H1 (cell line): ENCODE data around the gene FGF1. TPM values are rescaled to one million over a fixed set of nuclear protein-coding genes. Genes with fewer than 3 reads are reported as not detected.
A peak's percentile ranks its signal among the peaks of the same experiment; 100 is the strongest.

Experiments
- CTCF ChIA-PET: fragments of 300-600 bp; sonication (Branson Sonifier 250); formaldehyde crosslinking; loops from one replicate; lab custom pipeline; 2021; ENCODE audit not compliant: partially characterized antibody; lab: Charles Lee
- POLR2A ChIA-PET: fragments of 300-600 bp; sonication (Branson Sonifier 250); formaldehyde crosslinking; loops from one replicate; lab custom pipeline; 2021; ENCODE audit warnings: inconsistent platforms; ENCODE audit not compliant: partially characterized antibody; lab: Charles Lee
- DNase-seq, 2 experiments: peaks; one replicate each; pipeline versions ENCODE4 v3.0.0 to v3.0.0-alpha.2; 2010 to 2022; ENCODE audit warnings: low spot score in 2 of 2, low read depth in 1 of 2, mixed read lengths in 1 of 2
- FAIRE-seq: peaks from 2 replicates; lab custom pipeline; 2011; peaks lifted over from hg19 to GRCh38; lab: Jason Lieb, UNC
- H2AFZ ChIP-seq: 2 replicates; pipeline ENCODE4 v1.8.1; 2012; ENCODE audit warnings: low read length, inconsistent platforms
- H2AK5ac ChIP-seq: 2 replicates; pipeline ENCODE4 v1.6.1; 2013; ENCODE audit warnings: low read depth, low read length
- H2BK120ac ChIP-seq: replicated peaks from 2 replicates; pipeline ENCODE3; 2013; ENCODE audit warnings: low read depth, low read length, inconsistent platforms
- H2BK12ac ChIP-seq: 2 replicates; pipeline ENCODE4 v1.6.1; 2013; ENCODE audit warnings: low read depth, low read length
- H2BK15ac ChIP-seq: 2 replicates; pipeline ENCODE4 v1.6.1; 2013; ENCODE audit warnings: low read length
- H2BK20ac ChIP-seq: 2 replicates; pipeline ENCODE4 v1.6.1; 2013; ENCODE audit warnings: low read length
- H2BK5ac ChIP-seq: 2 replicates; pipeline ENCODE4 v1.6.1; 2013; ENCODE audit warnings: low read depth, low read length
- H3K14ac ChIP-seq: 2 replicates; pipeline ENCODE4 v1.6.1; 2013; ENCODE audit warnings: inconsistent platforms; ENCODE audit not compliant: insufficient read length
- H3K18ac ChIP-seq: 2 replicates; pipeline ENCODE4 v1.6.1; 2013; ENCODE audit warnings: low read length; ENCODE audit errors: extremely low read depth
- H3K23ac ChIP-seq: 2 replicates; pipeline ENCODE4 v1.6.1; 2013; ENCODE audit warnings: inconsistent platforms; ENCODE audit not compliant: insufficient read length
- H3K23me2 ChIP-seq: 2 replicates; pipeline ENCODE4 v1.6.1; 2013; ENCODE audit warnings: low read depth, low read length
- H3K27ac ChIP-seq: 2 replicates; pipeline ENCODE4 v1.6.1; 2011; ENCODE audit warnings: low read depth, low read length, inconsistent platforms
- H3K27me3 ChIP-seq, 4 experiments: replicated peaks in 1 of 4; 1 replicate in 1 of 4; 2 replicates in 3 of 4; pipeline versions ENCODE4 v1.6.1 to v1.8.1; 2011 to 2013; ENCODE audit warnings: low read length in 3 of 4, mild to moderate bottlenecking in 3 of 4, inconsistent platforms in 2 of 4, mixed read lengths in 2 of 4, moderate library complexity in 1 of 4; ENCODE audit not compliant: control insufficient read depth in 3 of 4, insufficient read depth in 3 of 4; ENCODE audit errors: extremely low read depth in 1 of 4
- H3K36me3 ChIP-seq, 4 experiments: 2 replicates each; pipeline versions ENCODE4 v1.6.1 to v1.8.1; 2011 to 2013; ENCODE audit warnings: mild to moderate bottlenecking in 4 of 4, low read length in 3 of 4, moderate library complexity in 2 of 4, control low read depth in 1 of 4, inconsistent platforms in 1 of 4; ENCODE audit not compliant: insufficient read depth in 4 of 4, control insufficient read depth in 2 of 4
- H3K4ac ChIP-seq: replicated peaks from 2 replicates; pipeline ENCODE3; 2013; ENCODE audit warnings: low read length, low read depth, mixed read lengths, inconsistent platforms; ENCODE audit not compliant: insufficient read length
- H3K4me1 ChIP-seq, 4 experiments: replicated peaks in 1 of 4; 1 replicate in 1 of 4; 2 replicates in 3 of 4; pipeline versions ENCODE4 v1.6.1 to v1.8.1; 2011 to 2013; ENCODE audit warnings: low read length in 3 of 4, inconsistent platforms in 2 of 4, mixed read lengths in 1 of 4; ENCODE audit not compliant: insufficient read depth in 4 of 4, control insufficient read depth in 3 of 4
- H3K4me2 ChIP-seq, 2 experiments: 2 replicates each; pipeline versions ENCODE4 v1.6.1 to v1.8.1; 2011 to 2013; ENCODE audit warnings: low read depth in 2 of 2, low read length in 2 of 2, control low read depth in 1 of 2, inconsistent platforms in 1 of 2, mild to moderate bottlenecking in 1 of 2; ENCODE audit not compliant: insufficient read depth in 1 of 2
- H3K4me3 ChIP-seq, 4 experiments: fragments of 200-600, 300-600 bp in 1 of 4; sonication (generic), shearing (Covaris generic), sonication (Bioruptor Twin) in 1 of 4; 2 replicates each; pipeline versions ENCODE4 v1.5.1 to v1.8.1; 2011 to 2016; ENCODE audit warnings: low read length in 4 of 4, low read depth in 3 of 4, control low read depth in 2 of 4, inconsistent platforms in 2 of 4, mild to moderate bottlenecking in 2 of 4, mixed read lengths in 1 of 4, moderate library complexity in 1 of 4; ENCODE audit not compliant: insufficient read depth in 2 of 4; ENCODE audit errors: extremely low read depth in 1 of 4
- H3K56ac ChIP-seq: replicated peaks from 2 replicates; pipeline ENCODE3; 2013; ENCODE audit warnings: low read depth, mild to moderate bottlenecking, mixed read lengths, low read length, inconsistent platforms; ENCODE audit not compliant: insufficient read length
- H3K79me1 ChIP-seq: 2 replicates; pipeline ENCODE4 v1.6.1; 2013; ENCODE audit warnings: low read depth, low read length, control low read depth
- H3K79me2 ChIP-seq, 2 experiments: 2 replicates each; pipeline versions ENCODE4 v1.6.1 to v1.8.1; 2012 to 2013; ENCODE audit warnings: low read length in 2 of 2, mild to moderate bottlenecking in 2 of 2, inconsistent platforms in 1 of 2; ENCODE audit not compliant: insufficient read depth in 2 of 2, control insufficient read depth in 1 of 2
- H3K9ac ChIP-seq, 4 experiments: replicated peaks in 1 of 4; 1 replicate in 1 of 4; 2 replicates in 3 of 4; pipeline versions ENCODE4 v1.6.1 to v1.8.1; 2011 to 2013; ENCODE audit warnings: low read depth in 3 of 4, low read length in 3 of 4, control low read depth in 2 of 4, mild to moderate bottlenecking in 2 of 4, moderate library complexity in 2 of 4, inconsistent platforms in 1 of 4; ENCODE audit errors: extremely low read depth in 1 of 4
- H3K9me3 ChIP-seq, 2 experiments: 2 replicates each; pipeline versions ENCODE4 v1.6.1 to v1.8.1; 2012 to 2013; ENCODE audit warnings: mild to moderate bottlenecking in 2 of 2, moderate library complexity in 2 of 2, control low read depth in 1 of 2, inconsistent platforms in 1 of 2, low read depth in 1 of 2, low read length in 1 of 2, mixed read lengths in 1 of 2; ENCODE audit not compliant: insufficient read depth in 2 of 2
- H4K20me1 ChIP-seq, 2 experiments: replicated peaks in 1 of 2; 2 replicates each; pipeline versions ENCODE3 to v1.8.1; 2011 to 2013; ENCODE audit warnings: inconsistent platforms in 2 of 2, low read length in 2 of 2, mild to moderate bottlenecking in 1 of 2; ENCODE audit not compliant: insufficient read depth in 2 of 2, control insufficient read depth in 1 of 2
- H4K5ac ChIP-seq: 2 replicates; pipeline ENCODE4 v1.6.1; 2013; ENCODE audit warnings: low read length, low read depth, mixed read lengths, inconsistent platforms; ENCODE audit not compliant: insufficient read length
- H4K8ac ChIP-seq: 2 replicates; pipeline ENCODE4 v1.8.0; 2013; ENCODE audit warnings: mild to moderate bottlenecking, moderate library complexity, low read length, inconsistent platforms; ENCODE audit not compliant: insufficient read depth; ENCODE audit errors: extremely low read depth
- H4K91ac ChIP-seq: replicated peaks from 2 replicates; pipeline ENCODE3; 2013; ENCODE audit warnings: low read length, mixed read lengths, inconsistent platforms; ENCODE audit not compliant: insufficient read length
- CHD1 ChIP-seq: IDR thresholded peaks from 2 replicates; pipeline ENCODE4 v1.6.1; 2012; ENCODE audit warnings: low read depth, low read length, improper control_type of control experiment
- KDM5A ChIP-seq: fragments of 200-600 bp; IDR thresholded peaks from 2 replicates; pipeline ENCODE4 v1.7.1; 2012; ENCODE audit warnings: mild to moderate bottlenecking, low read length, inconsistent platforms, mixed read lengths
- SIN3A ChIP-seq, 2 experiments: IDR thresholded peaks in 1 of 2; conservative IDR thresholded peaks in 1 of 2; 2 replicates each; pipeline ENCODE4 v1.6.1; 2011 to 2012; ENCODE audit warnings: low read length in 2 of 2, improper control_type of control experiment in 1 of 2, low read depth in 1 of 2, mild to moderate bottlenecking in 1 of 2
- SIX5 ChIP-seq: IDR thresholded peaks from 2 replicates; pipeline ENCODE4 v1.6.1; 2011; ENCODE audit warnings: mild to moderate bottlenecking, low read depth, low read length
- SP1 ChIP-seq: IDR thresholded peaks from 2 replicates; pipeline ENCODE4 v1.6.1; 2011; ENCODE audit warnings: low read depth, low read length
- SP4 ChIP-seq: IDR thresholded peaks from 2 replicates; pipeline ENCODE4 v1.6.1; 2012; ENCODE audit warnings: low read length, inconsistent platforms
- TAF1 ChIP-seq: IDR thresholded peaks from 2 replicates; pipeline ENCODE4 v1.6.1; 2011; ENCODE audit warnings: mild to moderate bottlenecking, low read depth, low read length
- WGBS, 2 experiments: shearing (Covaris generic) in 1 of 2; methylation state at CpG; one replicate each; pipeline versions ENCODE4 v1.1.6 to v1.1.7; 2013 to 2015; ENCODE audit warnings: low lambda C conversion rate in 2 of 2, mixed read lengths in 2 of 2, inconsistent platforms in 1 of 2, low coverage in 1 of 2, missing lambda C conversion rate in 1 of 2; ENCODE audit not compliant: insufficient replicate concordance in 2 of 2, insufficient coverage in 1 of 2, insufficient read length in 1 of 2; ENCODE audit errors: extremely low coverage in 1 of 2, missing lambda C conversion rate in 1 of 2; 5-methylcytosine and 5-hydroxymethylcytosine counted together
- polyA plus RNA-seq, 7 experiments: library from polyadenylated mRNA; depleted of rRNA in 3 of 7; stranded (reverse) in 5 of 7; unstranded in 2 of 7; fragments of >200 nt in 5 of 7; fragments of 200-250 nt in 2 of 7; gene quantifications; 1 replicate in 5 of 7; 2 replicates in 1 of 7; 4 replicates in 1 of 7; pipeline versions ENCODE4 v1.2.1 to v1.2.3, GENCODE V29; 2011 to 2013; ENCODE audit warnings: missing spikeins in 2 of 7, mixed read lengths in 2 of 7
- total RNA-seq: library from RNA; stranded (reverse); fragmentation: NEBNext Ultra II Directional; extraction: Animal tissue kit (Norgen Biotek cat#: 25700); gene quantifications from 2 replicates; pipeline ENCODE4 v1.2.1, GENCODE V29; 2021
- TF ChIP-seq, protein P1 (sequence below): IDR thresholded peaks from 2 replicates; pipeline ENCODE4 v1.6.1; 2012; ENCODE audit warnings: inconsistent platforms

The FGF1 gene
- total and polyA plus RNA-seq, 2 of the 8 experiments (the other 6 are each of a cell fraction or from before 2014, with no cell fraction given) = 0.30 to 0.50 TPM

- WGBS, 2 experiments = 87% methylated on average over 5 of the region's 6 CpGs; no CpG with 5 or more reads in 1 of the 2 experiments
- no peak overlapping the region for H3K27ac ChIP-seq
- H2AK5ac ChIP-seq = no peak overlapping the region
- H4K91ac ChIP-seq = no peak overlapping the region
- no peak overlapping the region for H3K4me3 ChIP-seq
- no peaks in the 10 kb centered on the region for H3K9me3 ChIP-seq
- H3K4me2 ChIP-seq = no peak overlapping the region
- H2AFZ ChIP-seq = no peak overlapping the region; the same call in 1 of the 2 replicates
- DNase-seq (no peak), FAIRE-seq (no peak)
- no peak overlapping the region for H3K23ac ChIP-seq
- no peak for TF ChIP-seq SIX5
- no peak for TF ChIP-seq TAF1
- TF ChIP-seq, protein P1, sequence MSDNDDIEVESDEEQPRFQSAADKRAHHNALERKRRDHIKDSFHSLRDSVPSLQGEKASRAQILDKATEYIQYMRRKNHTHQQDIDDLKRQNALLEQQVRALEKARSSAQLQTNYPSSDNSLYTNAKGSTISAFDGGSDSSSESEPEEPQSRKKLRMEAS = no peak
- no peak for TF ChIP-seq SP1
- no peak for TF ChIP-seq SIN3A (conservative IDR thresholded peaks at IDR 0.05 in 1 of 2, IDR thresholded peaks at IDR 0.05 in 1 of 2; ENCODE audit: low read depth in 1 of 2, low read length in 2 of 2)
- TF ChIP-seq KDM5A = no peak
- TF ChIP-seq SP4 = no peak
- TF ChIP-seq CHD1 = no peak
- no peak overlapping the region for H2BK5ac ChIP-seq
- peak overlapping the region; percentile 40 for H2BK20ac ChIP-seq
- no peak overlapping the region for H3K14ac ChIP-seq
- H3K79me2 ChIP-seq = no peaks in the 10 kb centered on the region
- 0 out of 2 replicates have a peak overlapping the region, but pooled peaks have one; percentile 35 for H2BK12ac ChIP-seq
- no peaks in the 10 kb centered on the region for H3K23me2 ChIP-seq
- H3K9ac ChIP-seq = no peak overlapping the region
- H3K4me1 ChIP-seq = peaks cover 0 to 9% (median 0%) of the 10 kb centered on the region in 4 experiments; a peak in 2 of 7 replicates
- no peaks in the 10 kb centered on the region for H3K36me3 ChIP-seq
- POLR2A ChIA-PET = interaction anchor here (0.6 kb wide), 1 partner anchor 684 kb away, joined by 5 read pairs; no protein-coding TSS in a partner anchor
- no peak overlapping the region for H3K56ac ChIP-seq
- peak overlapping the region; percentile 81 for H3K18ac ChIP-seq
- H2BK15ac ChIP-seq = peak overlapping the region; percentile 49; the same call in 1 of the 2 replicates
- CTCF ChIA-PET = interaction anchor here (0.6 to 5.3 kb wide), 8 partner anchors 10 to 57 kb away, joined by 3 to 41 read pairs (median 5); partner anchors contain the start of gene FGF1
- no peak overlapping the region for H4K8ac ChIP-seq
- H2BK120ac ChIP-seq = no peak overlapping the region
- no peaks in the 10 kb centered on the region; a peak in 2 of 7 replicates for H3K27me3 ChIP-seq
- H3K4ac ChIP-seq = no peak overlapping the region
- no peaks in the 10 kb centered on the region for H4K20me1 ChIP-seq
- H4K5ac ChIP-seq = no peak overlapping the region
- H3K79me1 ChIP-seq = no peaks in the 10 kb centered on the region
Observed at GRCh38 chr5:142667831-142668230, 18.1 kb downstream of the FGF1 start.
